ENCODE data around the gene PTPN14.

DNA sequence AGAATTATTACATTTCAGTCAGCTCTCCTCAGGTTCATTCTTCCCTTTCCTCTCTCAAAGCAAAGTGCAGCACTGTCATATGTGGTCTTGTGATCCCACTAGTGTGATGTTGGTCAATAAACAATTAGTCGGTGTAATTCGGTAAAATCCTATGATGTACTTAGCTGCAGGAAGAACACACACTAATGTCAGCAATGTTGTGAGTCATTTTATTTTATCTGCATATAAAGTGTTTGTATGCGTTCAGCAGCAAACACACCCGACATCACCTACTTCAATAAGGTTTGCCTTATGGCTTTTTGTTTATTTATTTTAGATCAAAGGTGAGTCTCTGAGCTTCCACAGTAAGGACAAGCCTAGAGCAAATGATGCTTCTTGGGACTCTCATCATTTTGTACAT lies 47.8 kb downstream of the PTPN14 start:
- TF ChIP-seq, protein P1, sequence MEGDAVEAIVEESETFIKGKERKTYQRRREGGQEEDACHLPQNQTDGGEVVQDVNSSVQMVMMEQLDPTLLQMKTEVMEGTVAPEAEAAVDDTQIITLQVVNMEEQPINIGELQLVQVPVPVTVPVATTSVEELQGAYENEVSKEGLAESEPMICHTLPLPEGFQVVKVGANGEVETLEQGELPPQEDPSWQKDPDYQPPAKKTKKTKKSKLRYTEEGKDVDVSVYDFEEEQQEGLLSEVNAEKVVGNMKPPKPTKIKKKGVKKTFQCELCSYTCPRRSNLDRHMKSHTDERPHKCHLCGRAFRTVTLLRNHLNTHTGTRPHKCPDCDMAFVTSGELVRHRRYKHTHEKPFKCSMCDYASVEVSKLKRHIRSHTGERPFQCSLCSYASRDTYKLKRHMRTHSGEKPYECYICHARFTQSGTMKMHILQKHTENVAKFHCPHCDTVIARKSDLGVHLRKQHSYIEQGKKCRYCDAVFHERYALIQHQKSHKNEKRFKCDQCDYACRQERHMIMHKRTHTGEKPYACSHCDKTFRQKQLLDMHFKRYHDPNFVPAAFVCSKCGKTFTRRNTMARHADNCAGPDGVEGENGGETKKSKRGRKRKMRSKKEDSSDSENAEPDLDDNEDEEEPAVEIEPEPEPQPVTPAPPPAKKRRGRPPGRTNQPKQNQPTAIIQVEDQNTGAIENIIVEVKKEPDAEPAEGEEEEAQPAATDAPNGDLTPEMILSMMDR (IDR thresholded peaks at IDR 0.05): no peak
- no peak for TF ChIP-seq POLR2A (IDR thresholded peaks at IDR 0.05)

Measured in lower leg skin (tissue), 3 donors.